ENCODE data around the gene MCU.
"Not testable (repeated sequence)": the region's sequence is repeated elsewhere in the genome, so short reads cannot be mapped to it uniquely, and the experiment has no call there.

MCU gene

GRCh38 chr10:72687035-72687434 lies 4.9 kb upstream of the MCU start:
- no peak for DNase-seq

- no peak for DNase-seq
These were observed 3.7 kb upstream of the MCU start for GRCh38 chr10:72688208-72688651.

- DNase-seq = no peak
These were observed 2.3 kb upstream of the MCU start for GRCh38 chr10:72689660-72690059.

- no peak for DNase-seq
These were observed 1.7 kb upstream of the MCU start for GRCh38 chr10:72690071-72690755.

- DNase-seq = no peak
These were observed 477 bp upstream of the MCU start for GRCh38 chr10:72691470-72691862.

GRCh38 chr10:72692744-72692993 lies 726 bp downstream of the MCU start:
- DNase-seq = no peak

GRCh38 chr10:72692994-72693781 lies 1.2 kb downstream of the MCU start:
- no peak for DNase-seq

- DNase-seq = no peak
These were observed 2.8 kb downstream of the MCU start for GRCh38 chr10:72694476-72695369.

- no peak for DNase-seq
These were observed 3.6 kb downstream of the MCU start for GRCh38 chr10:72695496-72695895.

- DNase-seq = no peak
These were observed 5.8 kb downstream of the MCU start for GRCh38 chr10:72697716-72698115.

- not testable (repeated sequence) for DNase-seq
These were observed 10.5 kb downstream of the MCU start for GRCh38 chr10:72702465-72702864.

GRCh38 chr10:72702868-72703581 lies 11.1 kb downstream of the MCU start:
- no peak for DNase-seq

- DNase-seq = no peak
These were observed 12.2 kb downstream of the MCU start for GRCh38 chr10:72704117-72704516.

GRCh38 chr10:72709041-72709440 lies 17.1 kb downstream of the MCU start:
- DNase-seq = no peak

GRCh38 chr10:72712136-72712535 lies 20.2 kb downstream of the MCU start:
- no peak for DNase-seq

GRCh38 chr10:72719941-72720592 lies 28.1 kb downstream of the MCU start:
- no peak for DNase-seq

- DNase-seq = no peak
These were observed 29.1 kb downstream of the MCU start for GRCh38 chr10:72720814-72721660.

GRCh38 chr10:72727130-72727529 lies 35.2 kb downstream of the MCU start:
- no peak for DNase-seq

GRCh38 chr10:72728462-72728861 lies 36.5 kb downstream of the MCU start:
- DNase-seq = no peak

- DNase-seq = no peak
These were observed 37.6 kb downstream of the MCU start for GRCh38 chr10:72729528-72729927.

- DNase-seq = no peak
These were observed 38.5 kb downstream of the MCU start for GRCh38 chr10:72730479-72730878.
